MCF 10A (cell line): ENCODE data around the gene CORIN. TPM values are rescaled to one million over a fixed set of nuclear protein-coding genes. Genes with fewer than 3 reads are reported as not detected.

Experiments
- BruUV-seq: library from RNA; stranded (reverse); fragments of 400-500 nt; replicated peaks from 2 replicates; lab custom pipeline; 2021; lab: Mats Ljungman, UMichigan
- CTCF ChIA-PET: fragments of 300-600 bp; sonication (Branson Sonifier 250); formaldehyde crosslinking; extraction: SDS; loops from one replicate; lab custom pipeline; 2021; ENCODE audit warnings: antibody characterized with exemption, inconsistent platforms; lab: Yijun Ruan, JAX
- POLR2A ChIA-PET: fragments of 300-600, 350-650 bp; sonication (Branson Sonifier 250); formaldehyde crosslinking; extraction: SDS; loops from one replicate; lab custom pipeline; 2020; ENCODE audit warnings: antibody characterized with exemption, inconsistent platforms; lab: Yijun Ruan, JAX
- DNase-seq: peaks from one replicate; pipeline ENCODE4 v3.0.0-alpha.2; 2018; ENCODE audit not compliant: unreplicated experiment
- H3K27ac Mint-ChIP-seq: one replicate; pipeline ENCODE4 v1.8.0; 2022; ENCODE audit warnings: mild to moderate bottlenecking, low read depth, mixed read lengths; ENCODE audit not compliant: unreplicated experiment
- H3K27me3 Mint-ChIP-seq: one replicate; pipeline ENCODE4 v1.8.0; 2022; ENCODE audit warnings: mixed read lengths; ENCODE audit not compliant: insufficient read depth, unreplicated experiment
- H3K36me3 Mint-ChIP-seq: one replicate; pipeline ENCODE4 v1.8.0; 2022; ENCODE audit warnings: mild to moderate bottlenecking, moderate library complexity, mixed read lengths; ENCODE audit not compliant: insufficient read depth, unreplicated experiment
- H3K4me1 Mint-ChIP-seq: one replicate; pipeline ENCODE4 v1.8.0; 2022; ENCODE audit warnings: mixed read lengths; ENCODE audit not compliant: insufficient read depth, unreplicated experiment
- H3K4me3 Mint-ChIP-seq: one replicate; pipeline ENCODE4 v1.8.0; 2022; ENCODE audit warnings: mild to moderate bottlenecking, moderate library complexity, mixed read lengths; ENCODE audit not compliant: unreplicated experiment
- H3K9me3 Mint-ChIP-seq: one replicate; pipeline ENCODE4 v1.8.0; 2022; ENCODE audit warnings: mixed read lengths; ENCODE audit not compliant: unreplicated experiment
- intact Hi-C: fragments of 100-400 bp; cut with micrococcal nuclease; formaldehyde crosslinking; loops from 2 replicates; pipeline ENCODE4 v1.14.1; 2022
- total RNA-seq: library from RNA; stranded (reverse); gene quantifications from 2 replicates; pipeline ENCODE4 v1.2.3, GENCODE V29; 2022
- TF ChIP-seq, protein P1 (sequence below): fragments of 200-600 bp; IDR thresholded peaks from one replicate; pipeline ENCODE4 v1.8.0; 2022; ENCODE audit warnings: antibody characterized with exemption, mild to moderate bottlenecking; ENCODE audit not compliant: unreplicated experiment

CORIN gene
- total RNA-seq, 1 experiment from 2014 or later, result 1.0 TPM

DNA sequence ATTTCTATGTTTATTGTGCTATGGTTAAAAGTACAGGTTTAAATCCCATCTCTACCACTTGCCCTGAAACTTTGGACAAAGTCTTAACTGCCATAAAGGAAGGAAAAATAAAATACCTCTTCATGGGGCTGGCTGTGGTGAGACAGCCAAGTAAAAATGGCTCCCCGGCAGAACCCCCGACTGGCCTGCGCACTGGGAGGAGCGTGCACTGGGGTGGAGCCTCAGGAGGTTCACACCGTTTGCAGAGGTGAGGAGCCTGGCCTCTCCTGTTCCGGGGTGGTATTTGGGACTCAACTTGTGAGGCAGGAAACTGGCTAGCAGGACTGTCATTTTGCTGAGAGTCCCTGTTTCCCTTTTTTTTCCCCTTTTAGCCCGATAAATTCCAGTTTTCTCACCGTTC is 47.8 kb downstream of the CORIN start:
- intact Hi-C loops, result no loop called here
- H3K27ac Mint-ChIP-seq, result no peak overlapping the region
- TF ChIP-seq, protein P1, sequence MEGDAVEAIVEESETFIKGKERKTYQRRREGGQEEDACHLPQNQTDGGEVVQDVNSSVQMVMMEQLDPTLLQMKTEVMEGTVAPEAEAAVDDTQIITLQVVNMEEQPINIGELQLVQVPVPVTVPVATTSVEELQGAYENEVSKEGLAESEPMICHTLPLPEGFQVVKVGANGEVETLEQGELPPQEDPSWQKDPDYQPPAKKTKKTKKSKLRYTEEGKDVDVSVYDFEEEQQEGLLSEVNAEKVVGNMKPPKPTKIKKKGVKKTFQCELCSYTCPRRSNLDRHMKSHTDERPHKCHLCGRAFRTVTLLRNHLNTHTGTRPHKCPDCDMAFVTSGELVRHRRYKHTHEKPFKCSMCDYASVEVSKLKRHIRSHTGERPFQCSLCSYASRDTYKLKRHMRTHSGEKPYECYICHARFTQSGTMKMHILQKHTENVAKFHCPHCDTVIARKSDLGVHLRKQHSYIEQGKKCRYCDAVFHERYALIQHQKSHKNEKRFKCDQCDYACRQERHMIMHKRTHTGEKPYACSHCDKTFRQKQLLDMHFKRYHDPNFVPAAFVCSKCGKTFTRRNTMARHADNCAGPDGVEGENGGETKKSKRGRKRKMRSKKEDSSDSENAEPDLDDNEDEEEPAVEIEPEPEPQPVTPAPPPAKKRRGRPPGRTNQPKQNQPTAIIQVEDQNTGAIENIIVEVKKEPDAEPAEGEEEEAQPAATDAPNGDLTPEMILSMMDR, result no peak
- ChIA-PET POLR2A (no interaction called here), CTCF (no interaction called here)
- no peak overlapping the region for H3K4me3 Mint-ChIP-seq
- peaks cover 4% of the 10 kb centered on the region for H3K4me1 Mint-ChIP-seq
- no TSS peak for BruUV-seq
- DNase-seq, result no peak
- no peaks in the 10 kb centered on the region for H3K36me3 Mint-ChIP-seq
- no peaks in the 10 kb centered on the region for H3K27me3 Mint-ChIP-seq
- no peaks in the 10 kb centered on the region for H3K9me3 Mint-ChIP-seq

DNA sequence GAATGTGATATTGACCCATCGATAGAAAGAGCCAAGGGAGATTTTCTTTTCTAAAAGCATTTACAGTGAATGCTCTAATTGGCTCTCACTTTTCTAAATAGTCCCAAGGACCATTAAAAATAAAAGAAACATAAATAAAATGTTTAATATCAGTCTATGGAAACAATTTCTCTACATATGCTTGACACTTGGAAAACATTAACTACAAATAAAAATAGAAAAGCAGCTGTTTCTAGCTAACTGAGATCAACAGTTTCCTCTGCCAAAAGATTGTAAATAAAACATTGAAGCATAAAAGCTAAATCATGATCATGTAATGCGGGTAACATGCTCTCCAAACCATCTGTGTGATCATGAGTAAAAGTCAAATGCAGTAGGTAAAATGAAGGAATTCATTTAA is 49.7 kb downstream of the CORIN start:
- H3K4me3 Mint-ChIP-seq, result no peak overlapping the region
- no peak for DNase-seq
- H3K27ac Mint-ChIP-seq, result no peak overlapping the region
- BruUV-seq, result no TSS peak
- H3K4me1 Mint-ChIP-seq, result peaks cover 6% of the 10 kb centered on the region
- no peaks in the 10 kb centered on the region for H3K9me3 Mint-ChIP-seq
- intact Hi-C loops, result no loop called here
- H3K27me3 Mint-ChIP-seq, result no peaks in the 10 kb centered on the region
- ChIA-PET CTCF (interaction anchor here (0.6 kb wide), 1 partner anchor 245 kb away, joined by 3 read pairs; no protein-coding TSS in a partner anchor), POLR2A (interaction anchor here (0.7 kb wide), 2 partner anchors 17 to 200 kb away, joined by 3 read pairs; no protein-coding TSS in a partner anchor)
- H3K36me3 Mint-ChIP-seq, result no peaks in the 10 kb centered on the region
- TF ChIP-seq, protein P1, result no peak

DNA sequence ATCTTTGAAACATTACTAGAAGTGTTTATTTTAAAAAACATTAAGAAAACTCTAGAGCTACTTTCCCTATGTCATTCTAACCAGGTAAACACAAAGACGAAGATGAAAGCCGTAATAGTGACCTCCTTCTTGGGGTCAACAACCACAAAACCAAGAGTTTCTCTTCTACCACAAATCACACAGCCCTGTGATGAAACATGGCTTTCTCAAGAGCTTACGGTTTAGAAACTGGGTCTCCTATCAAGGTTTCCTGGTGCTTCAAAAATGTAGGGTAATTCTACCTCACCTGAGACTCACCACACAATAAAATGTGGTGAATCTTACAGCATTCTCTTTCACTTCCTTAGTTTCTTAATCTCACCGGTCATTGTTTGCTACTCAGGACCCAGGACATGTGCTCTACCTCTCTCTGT is 50.9 kb downstream of the CORIN start:
- Mint-ChIP-seq H3K9me3 (no peaks in the 10 kb centered on the region), H3K36me3 (no peaks in the 10 kb centered on the region), H3K4me3 (no peak overlapping the region), H3K4me1 (peaks cover 6% of the 10 kb centered on the region), H3K27me3 (no peaks in the 10 kb centered on the region), H3K27ac (no peak overlapping the region)
- POLR2A ChIA-PET, result interaction anchor here (0.6 kb wide), 2 partner anchors 77 to 131 kb away, joined by 3 read pairs; no protein-coding TSS in a partner anchor
- intact Hi-C loops, result no loop called here
- BruUV-seq, result no TSS peak
- DNase-seq, result no peak
- CTCF ChIA-PET, result interaction anchor here (0.6 kb wide), 1 partner anchor 172 kb away, joined by 3 read pairs; no protein-coding TSS in a partner anchor
- TF ChIP-seq, protein P1, result no peak

DNA sequence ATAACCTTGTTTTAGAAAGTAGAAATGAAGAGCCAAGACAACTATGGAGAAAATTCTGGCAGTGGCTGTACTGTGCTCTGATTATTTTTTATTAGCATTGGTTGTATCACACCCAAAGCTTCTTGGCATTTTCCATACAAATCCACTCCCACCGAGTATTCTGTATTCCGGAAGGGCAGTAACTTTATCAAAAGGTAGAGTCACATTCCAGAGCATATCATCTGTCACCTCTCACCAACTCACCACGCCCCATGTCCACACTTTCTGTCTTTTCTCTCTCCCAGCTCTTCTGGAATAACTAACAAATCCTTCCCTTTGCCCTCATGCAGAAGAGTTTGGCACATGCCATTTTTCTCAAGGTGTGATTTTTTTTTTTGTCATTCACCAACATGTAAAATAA is 52.7 kb downstream of the CORIN start:
- Mint-ChIP-seq H3K4me1 (peaks cover 6% of the 10 kb centered on the region), H3K9me3 (no peaks in the 10 kb centered on the region), H3K36me3 (no peaks in the 10 kb centered on the region), H3K27me3 (no peaks in the 10 kb centered on the region), H3K4me3 (no peak overlapping the region), H3K27ac (peak overlapping the region; percentile 1)
- BruUV-seq, result no TSS peak
- DNase-seq, result no peak
- CTCF ChIA-PET, result interaction anchor here (0.9 kb wide), 2 partner anchors 10 to 22 kb away, joined by 4 read pairs; no protein-coding TSS in a partner anchor
- TF ChIP-seq, protein P1, result no peak
- intact Hi-C loops, result no loop called here
- POLR2A ChIA-PET, result interaction anchor here (0.7 kb wide), 1 partner anchor 177 kb away, joined by 3 read pairs; no protein-coding TSS in a partner anchor
